Uterus (tissue), 2 donors: Measurements from ENCODE around the gene TGM2.

Experiments
- POLR2A ChIP-seq, 2 donors: fragments of 450-650 bp; IDR thresholded peaks; one replicate each; pipeline ENCODE4 v1.6.1; 2016; ENCODE audit warnings: antibody characterized with exemption in 2 of 2, mild to moderate bottlenecking in 1 of 2, moderate library complexity in 1 of 2
- TF ChIP-seq, protein P1 (sequence below), 4 experiments: fragments of 200-600 bp in 2 of 4; fragments of 450-650 bp in 2 of 4; sonication (generic) in 2 of 4; IDR thresholded peaks; one replicate each; pipeline ENCODE4 v1.5.1; 2016 to 2019; ENCODE audit warnings: antibody characterized with exemption in 4 of 4, mild to moderate bottlenecking in 2 of 4, moderate library complexity in 1 of 4

DNA sequence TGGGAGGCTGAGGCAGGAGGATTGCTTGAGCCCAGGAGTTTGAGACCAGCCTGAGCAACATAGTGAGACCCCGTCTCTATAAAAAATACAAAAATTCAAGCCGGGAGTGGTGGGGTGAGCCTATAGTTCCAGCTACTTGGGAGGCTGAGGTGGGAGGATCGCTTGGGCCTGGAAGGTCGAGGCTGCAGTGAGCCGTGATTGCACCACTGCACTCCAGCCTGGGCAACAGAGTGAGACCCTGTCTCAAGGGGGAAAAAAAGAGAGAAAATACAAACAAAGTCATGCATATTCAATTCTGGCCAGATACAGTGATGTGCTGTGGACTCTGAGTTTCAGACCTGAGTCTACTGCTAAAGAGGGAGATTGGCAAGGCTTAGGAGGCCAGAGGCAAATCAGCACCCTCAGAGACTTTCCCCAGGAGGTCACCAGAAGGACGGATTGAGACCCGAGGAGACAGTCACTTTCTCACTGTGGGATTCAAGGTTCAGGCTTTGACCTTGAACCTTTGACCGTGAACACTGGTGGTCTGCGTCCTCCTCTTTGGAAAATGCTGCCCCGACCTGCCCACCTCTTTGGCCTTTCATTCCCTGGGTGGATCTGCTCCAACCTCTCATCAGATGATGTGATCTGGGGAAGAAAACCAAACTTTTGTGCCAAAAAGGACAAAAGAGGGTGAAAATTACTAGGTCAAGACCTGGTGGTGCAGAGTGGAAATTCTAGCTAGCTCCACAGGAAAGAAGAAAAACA, 31.2 kb downstream of the TGM2 start:
- TF ChIP-seq, protein P1, sequence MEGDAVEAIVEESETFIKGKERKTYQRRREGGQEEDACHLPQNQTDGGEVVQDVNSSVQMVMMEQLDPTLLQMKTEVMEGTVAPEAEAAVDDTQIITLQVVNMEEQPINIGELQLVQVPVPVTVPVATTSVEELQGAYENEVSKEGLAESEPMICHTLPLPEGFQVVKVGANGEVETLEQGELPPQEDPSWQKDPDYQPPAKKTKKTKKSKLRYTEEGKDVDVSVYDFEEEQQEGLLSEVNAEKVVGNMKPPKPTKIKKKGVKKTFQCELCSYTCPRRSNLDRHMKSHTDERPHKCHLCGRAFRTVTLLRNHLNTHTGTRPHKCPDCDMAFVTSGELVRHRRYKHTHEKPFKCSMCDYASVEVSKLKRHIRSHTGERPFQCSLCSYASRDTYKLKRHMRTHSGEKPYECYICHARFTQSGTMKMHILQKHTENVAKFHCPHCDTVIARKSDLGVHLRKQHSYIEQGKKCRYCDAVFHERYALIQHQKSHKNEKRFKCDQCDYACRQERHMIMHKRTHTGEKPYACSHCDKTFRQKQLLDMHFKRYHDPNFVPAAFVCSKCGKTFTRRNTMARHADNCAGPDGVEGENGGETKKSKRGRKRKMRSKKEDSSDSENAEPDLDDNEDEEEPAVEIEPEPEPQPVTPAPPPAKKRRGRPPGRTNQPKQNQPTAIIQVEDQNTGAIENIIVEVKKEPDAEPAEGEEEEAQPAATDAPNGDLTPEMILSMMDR (IDR thresholded peaks at IDR 0.05), result no peak
- no peak for TF ChIP-seq POLR2A (IDR thresholded peaks at IDR 0.05)
